Subcutaneous abdominal adipose tissue (tissue), 5 donors: Measurements from ENCODE around the gene HRH1.
A peak's percentile ranks its signal among the peaks of the same experiment; 100 is the strongest.
"Not testable (repeated sequence)": the region's sequence is repeated elsewhere in the genome, so short reads cannot be mapped to it uniquely, and the experiment has no call there.

ENCODE experiments used
- H3K27ac ChIP-seq: one replicate; pipeline ENCODE4 v1.7.0; 2013; ENCODE audit warnings: low read depth, mild to moderate bottlenecking, inconsistent platforms, low read length, moderate library complexity
- H3K27me3 ChIP-seq, 5 donors: one replicate each; pipeline ENCODE4 v1.7.0; 2013; ENCODE audit warnings: low read length in 5 of 5, inconsistent platforms in 1 of 5; ENCODE audit not compliant: control insufficient read depth in 5 of 5, insufficient read depth in 4 of 5
- H3K36me3 ChIP-seq, 5 donors: one replicate each; pipeline ENCODE4 v1.7.0; 2013; ENCODE audit warnings: low read length in 5 of 5; ENCODE audit not compliant: control insufficient read depth in 5 of 5, insufficient read depth in 5 of 5
- H3K4me1 ChIP-seq, 5 donors: one replicate each; pipeline ENCODE4 v1.7.0; 2013; ENCODE audit warnings: low read length in 5 of 5, mild to moderate bottlenecking in 3 of 5, moderate library complexity in 1 of 5; ENCODE audit not compliant: control insufficient read depth in 5 of 5, insufficient read depth in 5 of 5
- H3K4me3 ChIP-seq, 5 donors: one replicate each; pipeline ENCODE4 v1.7.0; 2013; ENCODE audit warnings: low read length in 5 of 5, low read depth in 1 of 5
- H3K9ac ChIP-seq, 5 donors: one replicate each; pipeline ENCODE4 v1.7.0; 2013; ENCODE audit warnings: low read length in 5 of 5, mild to moderate bottlenecking in 4 of 5, moderate library complexity in 3 of 5
- H3K9me3 ChIP-seq, 5 donors: one replicate each; pipeline ENCODE4 v1.7.0; 2013; ENCODE audit warnings: low read length in 5 of 5; ENCODE audit not compliant: control insufficient read depth in 5 of 5
- donor health status: healthy.
- donor health status: healthy.
- donor health status: healthy.
- donor health status: healthy.
- donor health status: healthy.

The HRH1 gene

DNA sequence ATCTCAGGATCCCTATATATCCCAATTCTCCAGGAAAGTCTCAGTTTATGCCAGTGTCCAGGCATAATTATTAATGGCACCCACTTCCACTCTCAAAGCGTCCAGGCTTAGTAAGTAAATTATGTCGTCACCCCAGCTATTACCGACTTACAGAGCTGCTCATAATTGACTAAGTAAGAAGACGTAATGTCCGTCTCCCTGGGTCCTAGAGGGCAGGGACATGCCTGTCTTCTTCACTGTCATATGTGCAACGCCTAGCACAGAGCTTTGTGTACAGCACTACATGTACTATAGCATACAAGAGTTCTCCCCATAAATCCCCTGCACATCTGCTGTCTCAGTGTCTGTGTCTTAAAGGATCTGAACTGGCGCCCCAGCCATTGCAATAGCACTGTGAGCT is 23.9 kb upstream of the HRH1 start:
- Histone ChIP-seq H3K27me3 (peaks cover 0 to 4% (median 0%) of the 10 kb centered on the region in 5 donors), H3K9ac (no peak overlapping the region), H3K4me1 (no peaks in the 10 kb centered on the region), H3K27ac (no peak overlapping the region), H3K9me3 (no peaks in the 10 kb centered on the region), H3K4me3 (no peak overlapping the region), H3K36me3 (no peaks in the 10 kb centered on the region)

DNA sequence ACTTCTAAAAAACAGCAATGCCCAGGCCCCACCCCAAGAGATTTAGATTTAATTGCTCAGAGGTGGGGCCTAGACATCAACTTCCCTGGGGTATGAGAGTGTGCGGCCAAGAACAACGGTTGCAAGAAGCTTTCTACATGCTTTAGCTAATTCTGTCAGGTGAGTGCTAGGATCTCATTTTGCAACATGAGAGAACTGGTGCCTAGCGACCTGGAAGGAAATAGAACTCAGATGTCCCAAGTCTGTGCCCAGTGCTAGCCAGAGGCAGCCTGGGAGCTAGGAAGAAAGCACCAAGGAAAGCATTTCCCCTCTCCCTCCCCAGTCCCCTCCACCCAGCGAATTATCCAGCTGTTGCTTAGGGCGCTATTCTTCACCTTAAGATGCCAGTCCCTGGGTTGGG is 22.9 kb upstream of the HRH1 start:
- Histone ChIP-seq H3K4me3 (no peak overlapping the region), H3K9me3 (no peaks in the 10 kb centered on the region), H3K4me1 (peaks cover 0 to 3% (median 0%) of the 10 kb centered on the region in 5 donors), H3K9ac (no peak overlapping the region), H3K27ac (no peak overlapping the region), H3K27me3 (peaks cover 0 to 4% (median 0%) of the 10 kb centered on the region in 5 donors), H3K36me3 (no peaks in the 10 kb centered on the region)

DNA sequence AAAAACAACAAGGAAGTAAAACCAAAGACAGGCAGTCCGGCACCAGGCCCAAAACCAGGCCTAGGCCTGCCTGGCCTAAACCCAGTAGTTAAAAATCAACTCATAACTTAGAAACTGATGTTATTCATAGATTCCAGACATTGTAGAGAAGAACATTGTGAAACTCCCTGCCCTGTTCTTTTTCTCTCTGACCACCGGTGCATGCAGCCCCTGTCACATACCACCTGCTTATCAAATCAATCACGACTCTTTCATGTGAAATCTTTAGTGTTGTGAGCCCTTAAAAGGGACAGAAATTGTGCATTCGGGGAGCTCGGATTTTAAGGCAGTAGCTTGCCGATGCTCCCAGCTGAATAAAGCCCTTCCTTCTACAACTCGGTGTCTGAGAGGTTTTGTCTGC is 22.4 kb upstream of the HRH1 start:
- not testable (repeated sequence) for H3K9me3 ChIP-seq, H3K27ac ChIP-seq, H3K27me3 ChIP-seq, H3K4me1 ChIP-seq, H3K9ac ChIP-seq, H3K36me3 ChIP-seq, H3K4me3 ChIP-seq

DNA sequence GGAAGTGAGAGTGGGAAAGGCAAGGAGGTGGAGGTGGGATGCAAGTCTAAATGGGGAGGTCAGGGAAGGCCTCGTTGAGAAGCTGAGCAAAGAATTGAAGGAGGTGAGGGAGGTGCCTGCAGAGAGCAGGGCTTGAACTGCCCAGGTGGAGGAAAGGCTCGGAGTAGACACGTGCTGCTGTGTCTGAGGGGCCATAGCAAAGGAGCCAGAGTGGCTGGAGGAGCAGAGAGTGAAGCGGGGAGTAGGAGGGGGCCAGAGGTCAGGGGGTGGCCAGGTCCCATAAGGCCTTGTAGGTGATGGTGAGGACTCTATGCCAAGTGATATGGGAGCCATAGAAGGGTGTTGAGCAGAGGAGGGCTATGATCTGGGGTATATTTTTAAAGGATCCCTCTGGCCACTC is 21.4 kb upstream of the HRH1 start:
- H3K36me3 ChIP-seq, result no peaks in the 10 kb centered on the region
- H3K27me3 ChIP-seq, result peaks cover 0 to 7% (median 2%) of the 10 kb centered on the region in 5 donors
- H3K4me1 ChIP-seq, result peaks cover 0 to 3% (median 2%) of the 10 kb centered on the region in 5 donors
- no peak overlapping the region for H3K9ac ChIP-seq
- no peaks in the 10 kb centered on the region for H3K9me3 ChIP-seq
- H3K27ac ChIP-seq, result no peak overlapping the region
- no peak overlapping the region for H3K4me3 ChIP-seq

DNA sequence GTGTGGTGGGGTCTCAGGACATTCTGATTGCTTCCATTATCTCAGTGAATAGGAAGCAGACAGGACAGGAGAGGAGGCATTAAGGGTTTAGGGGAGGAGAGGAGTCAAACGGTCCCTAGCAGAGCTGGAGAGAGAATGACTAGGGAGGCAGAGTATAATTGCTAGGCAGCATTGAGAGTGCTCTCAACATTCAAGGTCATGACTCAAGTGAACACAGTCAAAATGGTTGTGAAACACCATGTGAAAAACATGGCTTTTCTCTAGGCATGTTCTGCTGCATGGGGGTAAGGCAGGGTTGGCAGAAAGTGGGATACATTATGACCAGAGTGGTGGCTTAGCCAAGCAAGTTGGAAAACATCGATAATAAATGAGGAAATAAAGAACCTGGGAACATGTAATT is 19.5 kb upstream of the HRH1 start:
- Histone ChIP-seq H3K4me1 (peaks cover under 1 to 5% (median 2%) of the 10 kb centered on the region in 5 donors), H3K36me3 (no peaks in the 10 kb centered on the region), H3K4me3 (no peak overlapping the region), H3K9ac (no peak overlapping the region), H3K27ac (no peak overlapping the region), H3K9me3 (no peaks in the 10 kb centered on the region), H3K27me3 (peaks cover 0 to 7% (median 2%) of the 10 kb centered on the region in 5 donors)

DNA sequence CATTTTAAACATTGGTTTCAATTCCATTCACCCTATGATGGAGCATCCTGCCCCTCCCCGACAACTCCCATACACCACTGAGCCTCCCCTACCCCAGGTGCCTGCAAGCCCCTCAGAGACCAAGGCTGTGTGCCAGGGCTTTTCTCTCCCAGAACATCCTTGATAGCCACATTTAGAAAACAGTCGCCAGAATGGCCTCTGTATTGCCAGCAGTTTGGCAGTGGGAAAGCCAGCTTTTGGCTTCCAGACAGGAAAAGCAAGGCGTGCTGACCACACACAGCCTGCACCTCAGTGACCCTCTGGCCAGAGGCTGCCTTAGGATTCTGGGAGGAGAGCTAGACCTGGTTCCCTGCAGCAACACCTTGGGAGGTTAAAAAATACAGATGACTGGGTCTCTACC is 18.2 kb upstream of the HRH1 start:
- no peaks in the 10 kb centered on the region for H3K9me3 ChIP-seq
- H3K27ac ChIP-seq, result no peak overlapping the region
- no peak overlapping the region for H3K4me3 ChIP-seq
- no peak overlapping the region for H3K9ac ChIP-seq
- H3K36me3 ChIP-seq, result no peaks in the 10 kb centered on the region
- H3K4me1 ChIP-seq, result peaks cover 5 to 15% (median 12%) of the 10 kb centered on the region in 5 donors
- H3K27me3 ChIP-seq, result peaks cover 0 to 11% (median 7%) of the 10 kb centered on the region in 5 donors

DNA sequence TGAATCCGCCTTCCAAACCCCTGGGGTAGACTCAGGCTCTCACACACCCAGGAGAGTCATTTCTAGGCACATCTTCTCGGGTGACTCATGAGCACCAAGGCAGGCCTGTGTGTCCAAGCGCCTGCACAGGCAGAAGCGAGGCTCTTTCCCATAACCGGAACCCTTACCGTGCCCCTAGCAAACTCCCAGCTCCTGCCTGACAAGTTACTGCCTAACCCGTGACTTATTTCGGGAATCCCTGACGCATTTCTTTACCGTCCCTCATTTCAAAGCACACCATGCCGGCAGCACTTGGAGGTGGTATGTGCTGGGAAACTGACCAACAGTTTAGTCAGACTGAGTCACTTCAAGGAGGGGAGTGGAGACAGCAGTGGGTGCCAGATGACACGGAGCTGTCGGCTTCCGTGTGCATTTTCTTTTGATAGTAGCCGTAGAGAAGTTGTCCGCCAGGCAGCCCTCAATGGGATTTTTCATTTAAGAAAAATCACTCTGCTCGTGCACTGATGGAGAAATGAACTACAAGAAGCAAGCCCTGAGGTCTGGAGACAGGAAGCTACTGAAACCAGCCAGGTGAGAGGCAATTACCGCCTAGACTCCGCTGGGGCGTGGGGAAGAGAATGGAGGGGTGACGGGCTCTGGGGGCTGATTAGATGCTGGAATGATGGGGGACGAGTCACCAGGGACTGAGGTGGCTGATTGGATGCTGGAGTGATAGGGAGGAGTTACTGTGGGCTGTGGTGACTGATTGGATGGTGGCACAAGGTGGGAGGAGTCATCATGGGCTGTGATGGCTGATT is 17.3 kb upstream of the HRH1 start:
- Histone ChIP-seq H3K4me1 (peaks cover 5 to 15% (median 12%) of the 10 kb centered on the region in 5 donors), H3K36me3 (no peaks in the 10 kb centered on the region), H3K9ac (peak overlapping the region in 1 of 5 donors; percentile 5), H3K27ac (no peak overlapping the region), H3K9me3 (no peaks in the 10 kb centered on the region), H3K27me3 (peaks cover 0 to 11% (median 7%) of the 10 kb centered on the region in 5 donors), H3K4me3 (peak overlapping the region in 1 of 5 donors; percentile 14)

DNA sequence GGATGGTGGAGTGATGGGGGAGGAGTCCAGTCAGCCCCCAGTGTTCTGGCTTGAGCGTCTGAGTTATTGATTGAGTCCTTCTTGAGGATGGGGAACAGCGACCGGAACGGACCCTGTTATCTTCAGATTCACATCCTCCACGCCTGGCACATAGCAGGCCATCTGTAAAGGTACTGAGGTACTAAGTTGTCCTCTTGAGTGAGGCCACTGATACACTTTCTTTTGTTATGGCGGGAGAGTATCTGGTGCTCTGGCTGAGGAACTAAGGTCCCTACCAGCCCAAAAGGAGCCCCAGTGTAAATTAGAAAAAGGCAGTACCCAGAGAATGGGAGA is 16.7 kb upstream of the HRH1 start:
- Histone ChIP-seq H3K9me3 (no peaks in the 10 kb centered on the region), H3K4me3 (peak overlapping the region in 1 of 5 donors; percentile 14), H3K27ac (no peak overlapping the region)

DNA sequence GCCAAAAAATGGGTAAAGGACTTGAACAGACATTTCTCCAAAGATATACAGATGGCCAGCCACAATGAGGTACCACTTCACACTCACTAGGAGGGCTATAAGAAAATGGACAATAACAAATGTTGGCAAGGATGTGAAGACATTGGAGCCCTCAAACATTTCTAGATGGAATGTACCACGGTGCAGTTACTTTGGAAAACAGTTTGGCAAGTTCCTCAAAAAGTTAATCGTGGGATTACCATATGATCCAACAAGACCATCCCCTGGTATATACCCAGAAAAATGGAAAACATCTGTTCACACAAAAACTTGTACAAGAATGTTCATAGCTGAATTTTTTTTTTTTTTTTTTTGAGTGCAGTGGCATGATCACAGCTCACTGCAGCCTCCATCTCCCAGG is 15.9 kb upstream of the HRH1 start:
- Histone ChIP-seq H3K9me3 (no peaks in the 10 kb centered on the region), H3K4me3 (no peak overlapping the region), H3K27me3 (peaks cover 0 to 11% (median 7%) of the 10 kb centered on the region in 5 donors), H3K4me1 (peaks cover 5 to 15% (median 12%) of the 10 kb centered on the region in 5 donors), H3K27ac (no peak overlapping the region), H3K36me3 (no peaks in the 10 kb centered on the region), H3K9ac (no peak overlapping the region)

More for the DNA sequence above, 16.7 kb upstream of the HRH1 start:
- no peaks in the 10 kb centered on the region for H3K36me3 ChIP-seq
- H3K27me3 ChIP-seq, result peaks cover 0 to 11% (median 7%) of the 10 kb centered on the region in 5 donors
- H3K4me1 ChIP-seq, result peaks cover 5 to 15% (median 12%) of the 10 kb centered on the region in 5 donors
- H3K9ac ChIP-seq, result no peak overlapping the region

DNA sequence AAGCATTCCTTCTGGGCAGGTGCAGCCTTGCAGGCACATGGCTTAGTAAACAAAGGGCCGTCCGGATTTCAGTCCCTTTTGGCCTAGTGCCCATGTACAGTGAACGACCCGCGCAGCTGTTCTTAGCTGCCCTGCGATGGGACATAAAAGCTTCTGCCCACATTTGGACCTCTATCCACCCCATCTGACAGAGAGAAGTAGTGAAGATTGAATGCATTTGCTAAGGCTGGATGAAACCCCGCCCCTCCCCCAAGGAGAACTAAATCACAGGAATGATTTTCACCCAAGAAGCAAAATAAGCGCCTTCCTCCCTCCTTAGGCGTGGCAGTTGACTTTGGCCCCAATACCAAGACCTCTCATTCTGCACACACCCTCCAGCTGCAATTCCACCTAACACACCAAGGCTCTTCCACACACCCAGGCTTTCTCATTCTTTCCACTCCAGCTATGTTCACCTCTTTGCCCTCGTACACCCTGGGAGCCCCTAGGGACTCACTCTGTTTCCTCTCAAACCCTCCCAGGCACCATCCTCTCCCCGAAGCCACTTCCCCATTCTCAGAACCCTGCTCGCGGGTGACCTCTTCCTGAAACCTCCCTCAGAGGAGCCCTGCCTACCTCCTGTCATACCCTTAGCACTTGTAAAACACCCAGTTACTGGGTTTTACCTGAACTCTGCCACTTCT is 14.1 kb upstream of the HRH1 start:
- no peaks in the 10 kb centered on the region for H3K9me3 ChIP-seq
- H3K4me1 ChIP-seq, result peaks cover 5 to 15% (median 12%) of the 10 kb centered on the region in 5 donors
- no peak overlapping the region for H3K9ac ChIP-seq
- H3K27ac ChIP-seq, result no peak overlapping the region
- H3K4me3 ChIP-seq, result peak overlapping the region in 1 of 5 donors; percentile 11
- no peaks in the 10 kb centered on the region for H3K36me3 ChIP-seq
- H3K27me3 ChIP-seq, result peaks cover 0 to 11% (median 9%) of the 10 kb centered on the region in 5 donors
